Measurements from ENCODE around the gene PHF1.

GRCh38 chr6:33391278-33391921 is 19.4 kb upstream of the PHF1 start, which contains the start of gene KIFC1:
- TF ChIP-seq CTCF (IDR thresholded peaks at IDR 0.05) = peak; percentile 98 to 99 (median 99)
- TF ChIP-seq POLR2A (IDR thresholded peaks at IDR 0.05) = no peak
